GM21619 (cell line): Measurements from ENCODE around the gene CYFIP2.

ENCODE experiments used
- ATAC-seq: cut with Tn5 transposase; IDR thresholded peaks from one replicate; pipeline ENCODE4 v1.9.1; 2021; ENCODE audit not compliant: unreplicated experiment

CYFIP2 gene

GRCh38 chr5:157253547-157253946 lies 12.4 kb upstream of the CYFIP2 start:
- peak; percentile 42 for ATAC-seq

- no peak for ATAC-seq
Measured at GRCh38 chr5:157258450-157258849, 7.5 kb upstream of the CYFIP2 start.

- ATAC-seq, result no peak
Measured at GRCh38 chr5:157259699-157260098, 6.2 kb upstream of the CYFIP2 start.

GRCh38 chr5:157263496-157264090 lies 2.3 kb upstream of the CYFIP2 start:
- ATAC-seq, result no peak

- ATAC-seq, result peak; percentile 39
Measured at GRCh38 chr5:157266286-157267007, 524 bp downstream of the CYFIP2 start.

- no peak for ATAC-seq
Measured at GRCh38 chr5:157267025-157267424, 1.1 kb downstream of the CYFIP2 start.

GRCh38 chr5:157267761-157268480 lies 2.0 kb downstream of the CYFIP2 start:
- no peak for ATAC-seq

- ATAC-seq, result no peak
Measured at GRCh38 chr5:157269165-157269671, 3.3 kb downstream of the CYFIP2 start.

GRCh38 chr5:157269761-157270272 lies 3.9 kb downstream of the CYFIP2 start:
- no peak for ATAC-seq

GRCh38 chr5:157270771-157271170 lies 4.8 kb downstream of the CYFIP2 start:
- no peak for ATAC-seq

GRCh38 chr5:157271740-157272271 lies 5.9 kb downstream of the CYFIP2 start:
- ATAC-seq, result peak; percentile 81

- peak; percentile 50 for ATAC-seq
Measured at GRCh38 chr5:157273131-157273556, 7.2 kb downstream of the CYFIP2 start.

GRCh38 chr5:157275403-157275802 lies 9.5 kb downstream of the CYFIP2 start:
- ATAC-seq, result no peak

- ATAC-seq, result no peak
Measured at GRCh38 chr5:157278319-157279037, 12.6 kb downstream of the CYFIP2 start.

- ATAC-seq, result no peak
Measured at GRCh38 chr5:157279605-157280239, 13.8 kb downstream of the CYFIP2 start.

GRCh38 chr5:157280927-157281326 lies 15.0 kb downstream of the CYFIP2 start:
- no peak for ATAC-seq

- no peak for ATAC-seq
Measured at GRCh38 chr5:157282150-157282549, 16.2 kb downstream of the CYFIP2 start.

- ATAC-seq, result peak; percentile 99
Measured at GRCh38 chr5:157283434-157283833, 17.5 kb downstream of the CYFIP2 start.

GRCh38 chr5:157284458-157285212 lies 18.7 kb downstream of the CYFIP2 start:
- no peak for ATAC-seq
